ENCODE measurements around the gene DDOST.

The DDOST gene

GRCh38 chr1:20658166-20658915 is 2.8 kb downstream of the DDOST start:
- no peak for DNase-seq

- DNase-seq: no peak
Observed at GRCh38 chr1:20657024-20657423, 4.1 kb downstream of the DDOST start.

DNA sequence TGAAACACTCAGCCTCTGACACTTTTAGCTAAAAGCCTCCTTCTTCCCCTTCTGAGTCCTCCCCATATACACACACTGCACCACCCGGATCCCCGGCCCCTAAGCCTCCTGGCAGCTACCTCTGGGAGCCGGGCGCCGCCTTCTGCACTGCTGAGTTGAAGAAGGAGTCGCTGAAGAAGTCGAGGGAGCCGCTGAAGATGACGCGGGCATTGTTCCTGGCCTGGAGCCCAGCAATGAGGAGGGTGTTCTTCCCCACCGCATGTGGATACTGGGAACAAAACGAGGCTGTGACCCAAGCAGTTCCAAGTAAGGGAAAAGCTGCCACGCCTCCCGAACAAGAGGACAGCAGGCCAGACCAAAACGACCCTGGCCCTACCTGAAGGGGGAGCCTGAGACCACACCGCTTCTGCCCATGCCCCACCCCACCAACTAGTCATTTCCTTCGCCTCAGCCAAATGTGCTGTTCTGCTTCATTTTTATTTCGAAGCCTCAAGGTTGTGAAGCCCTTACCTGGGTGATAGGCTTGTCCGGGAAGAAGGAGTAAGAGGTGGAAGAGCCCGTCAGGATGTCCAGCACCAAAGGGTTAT is 7.0 kb downstream of the DDOST start:
- no peak for DNase-seq

DNA sequence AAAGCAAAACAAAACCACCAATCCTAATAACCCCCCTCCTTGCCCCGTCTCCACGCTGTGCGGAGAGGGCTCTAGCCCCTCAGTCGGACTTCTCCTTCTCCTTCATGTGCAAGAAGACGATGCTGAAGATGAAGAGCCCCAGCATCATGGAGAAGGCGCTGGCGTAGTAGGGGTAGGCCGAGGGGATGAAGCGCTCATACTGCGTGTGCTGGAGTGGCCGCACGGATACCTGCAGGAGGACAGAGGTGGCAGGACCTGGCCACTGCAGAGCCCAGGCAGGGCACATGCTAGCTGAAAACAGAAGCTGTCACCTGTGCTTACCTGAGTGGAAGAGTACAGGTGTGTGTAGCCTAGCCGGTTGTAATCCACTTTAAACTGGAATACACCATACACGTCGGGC is 8.9 kb downstream of the DDOST start:
- DNase-seq: no peak

GRCh38 chr1:20648946-20649345 is 12.2 kb downstream of the DDOST start:
- DNase-seq: no peak

- DNase-seq: no peak
Observed at GRCh38 chr1:20648438-20648837, 12.7 kb downstream of the DDOST start.

GRCh38 chr1:20645414-20645813 is 15.8 kb downstream of the DDOST start:
- DNase-seq: no peak

DNA sequence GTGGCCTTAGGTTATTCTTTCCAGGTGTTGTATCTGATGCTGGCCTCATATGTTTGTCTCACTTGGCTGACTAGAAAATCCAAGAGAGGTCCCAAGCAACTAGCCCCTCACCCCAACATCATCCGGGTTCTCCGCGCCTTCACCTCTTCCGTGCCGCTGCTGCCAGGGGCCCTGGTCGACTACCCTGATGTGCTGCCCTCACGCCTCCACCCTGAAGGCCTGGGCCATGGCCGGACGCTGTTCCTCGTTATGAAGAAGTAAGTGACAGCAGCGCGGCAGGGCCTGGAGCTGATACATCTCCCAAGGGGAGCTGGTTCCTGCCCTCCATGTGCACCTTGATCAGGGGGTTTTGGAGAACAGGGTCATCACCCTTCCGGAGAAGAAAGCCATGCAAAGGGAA is 16.8 kb downstream of the DDOST start:
- DNase-seq: no peak

DNA sequence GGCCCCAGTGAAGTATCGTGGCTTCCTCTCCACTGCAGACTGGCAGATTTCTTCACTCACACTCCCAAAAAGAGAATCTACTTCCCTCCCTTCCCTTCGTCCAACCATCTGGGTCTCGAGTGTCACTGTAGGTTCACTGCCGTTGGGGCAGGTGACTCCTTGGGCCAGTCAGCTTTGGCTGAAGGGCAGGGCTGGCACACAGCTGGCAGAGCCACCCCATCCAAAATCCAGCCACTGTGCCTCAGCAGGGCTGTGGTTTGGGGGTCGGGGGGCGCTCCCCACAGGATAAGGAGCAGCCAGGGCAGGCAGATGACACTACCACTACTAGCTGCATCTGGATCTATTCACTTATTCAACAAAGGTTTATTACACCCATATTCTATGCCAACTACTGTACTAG is 18.1 kb downstream of the DDOST start:
- DNase-seq: no peak

DNA sequence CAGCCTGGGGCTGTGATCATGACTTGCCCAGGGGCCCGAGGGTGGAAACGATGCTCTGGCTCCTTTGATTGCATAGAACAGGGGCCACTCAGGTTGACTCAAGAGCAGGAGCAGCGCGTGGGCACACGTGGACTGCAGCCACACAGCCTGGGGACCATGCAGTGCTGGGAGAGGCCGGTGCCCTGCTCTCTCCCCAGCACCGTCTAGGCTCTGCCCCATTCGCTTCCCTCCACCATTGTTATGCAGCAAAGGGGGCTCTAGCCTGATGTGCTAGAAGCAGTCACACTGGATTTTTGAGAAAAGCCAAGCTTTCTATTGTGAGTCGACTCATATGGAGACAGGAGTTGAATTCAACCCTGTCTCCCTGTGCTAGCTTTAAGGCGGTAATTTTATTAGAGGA is 19.2 kb downstream of the DDOST start:
- DNase-seq: no peak

DNA sequence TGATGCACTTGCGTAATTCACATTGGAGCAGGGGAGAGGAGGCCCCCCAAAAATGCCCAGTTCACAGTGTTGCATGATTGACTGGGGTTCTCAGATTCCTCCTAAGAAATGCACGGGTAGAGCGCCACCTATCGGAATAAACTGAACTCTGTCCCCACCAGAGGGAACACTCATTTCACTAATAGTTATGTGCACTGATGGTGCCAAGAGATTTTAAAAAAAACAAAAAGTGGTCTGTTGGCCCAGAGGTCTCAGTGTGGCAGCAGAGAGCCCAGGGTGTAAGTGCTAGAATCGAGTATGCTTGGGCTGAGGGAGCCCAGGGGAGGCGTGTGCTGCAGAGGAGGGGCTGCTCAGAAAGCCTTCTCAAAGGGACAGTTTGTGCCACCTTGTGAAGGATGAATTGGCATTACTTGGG is 21.0 kb downstream of the DDOST start:
- DNase-seq: peak; percentile 68 to 70

DNA sequence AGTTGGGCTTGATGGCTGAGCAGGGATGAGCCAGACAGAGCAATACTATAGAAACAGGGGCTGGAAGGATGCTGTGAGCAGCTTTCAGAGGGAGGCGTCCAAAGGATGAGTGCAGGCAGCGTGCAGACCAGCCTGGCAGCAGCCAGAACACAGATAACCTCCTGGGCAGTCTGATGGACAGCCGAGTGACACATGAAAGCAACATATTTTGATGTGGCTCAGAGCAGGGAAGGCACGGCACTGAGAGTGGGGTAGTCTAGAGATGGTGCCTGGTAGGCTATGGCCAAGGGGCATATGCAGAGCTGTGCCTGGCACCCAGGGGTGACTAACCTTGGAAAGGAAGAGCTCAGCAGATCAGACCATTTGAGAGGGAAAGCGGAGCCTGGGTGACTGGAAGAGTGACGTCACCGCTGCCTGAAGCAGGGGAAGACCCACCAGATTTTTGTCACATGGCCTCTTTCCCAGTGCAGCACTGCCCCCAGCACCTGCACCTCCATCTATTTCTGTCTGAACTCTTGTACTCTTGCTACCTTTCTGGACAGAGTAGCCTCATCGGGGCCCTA is 24.3 kb downstream of the DDOST start:
- no peak for DNase-seq

DNA sequence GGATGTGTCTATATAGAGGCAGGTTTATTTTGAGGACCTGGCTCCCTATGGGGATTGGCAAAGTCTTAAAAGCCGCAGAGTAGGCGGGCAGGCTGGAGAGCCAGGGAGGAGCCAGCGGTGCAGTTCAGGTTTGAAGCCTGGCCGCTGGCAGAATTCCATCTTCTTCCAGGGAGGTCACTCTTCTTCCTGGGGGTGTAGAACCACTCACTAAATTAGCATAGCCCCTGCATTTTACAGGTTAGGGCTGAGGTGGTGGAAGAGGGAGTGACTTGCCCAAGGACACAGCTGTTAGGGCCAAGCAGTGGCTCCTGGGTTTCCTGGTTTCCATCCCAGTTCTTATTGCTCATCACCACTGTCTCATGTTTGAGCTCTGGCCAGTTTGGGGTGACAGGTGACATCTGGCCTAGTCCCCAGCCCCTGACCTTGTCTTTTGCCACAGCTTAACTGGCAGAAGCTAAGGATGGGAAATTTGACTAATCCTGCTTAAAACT is 26.5 kb downstream of the DDOST start:
- no peak for DNase-seq

DNA sequence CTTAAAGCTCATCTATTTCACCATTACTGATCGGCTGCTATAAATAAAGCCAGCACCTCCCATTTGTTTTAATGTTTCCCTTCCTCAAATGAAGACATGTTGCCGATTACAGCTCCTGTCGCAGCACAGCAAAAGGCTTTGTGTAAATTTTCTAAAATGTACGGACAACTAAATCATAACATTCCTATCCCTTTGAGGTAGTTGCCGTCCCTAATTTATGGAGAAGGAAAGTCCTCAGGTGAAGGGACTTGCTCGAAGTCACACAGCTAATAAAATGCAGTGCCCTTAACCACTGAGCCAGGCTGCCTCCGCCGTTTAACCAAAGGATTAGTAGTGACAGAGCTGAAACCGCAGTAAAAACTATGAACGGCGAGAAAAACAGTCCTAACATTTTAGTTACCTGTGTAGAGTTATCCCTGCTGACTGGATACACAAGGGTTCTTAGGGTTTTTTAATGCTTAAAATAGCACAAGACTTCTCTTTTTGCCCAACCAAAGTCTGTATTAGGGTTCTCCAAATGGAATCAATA is 27.0 kb downstream of the DDOST start:
- peak in 1 of 2 experiments; percentile 53 for DNase-seq

GRCh38 chr1:20633190-20634064 is 27.7 kb downstream of the DDOST start, which contains the start of gene PINK1:
PINK1 (plus strand) TSS chr1:20633458; CDS start chr1:20633549, 91 bp downstream.
- peak; percentile 98 to 99 for DNase-seq

DNA sequence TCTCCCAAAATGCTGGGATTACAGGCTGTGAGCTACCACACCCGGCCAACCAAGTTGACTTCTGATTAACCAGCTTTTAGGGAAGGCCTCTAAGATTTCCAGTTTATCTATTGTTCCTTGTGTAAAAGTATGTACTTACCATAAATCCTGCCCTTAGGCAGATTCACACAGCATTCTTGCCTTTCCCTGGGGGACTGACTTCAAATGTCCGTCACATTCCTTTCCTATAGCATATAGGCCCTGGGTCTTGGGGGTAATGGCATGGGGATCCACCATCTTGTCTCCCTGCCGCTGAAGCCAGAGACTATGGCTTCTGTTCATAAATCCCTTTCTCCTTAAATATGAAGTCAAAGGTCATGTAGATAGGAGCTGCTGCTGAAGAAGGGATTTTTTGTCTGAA is 28.8 kb downstream of the DDOST start:
- DNase-seq: no peak

DNA sequence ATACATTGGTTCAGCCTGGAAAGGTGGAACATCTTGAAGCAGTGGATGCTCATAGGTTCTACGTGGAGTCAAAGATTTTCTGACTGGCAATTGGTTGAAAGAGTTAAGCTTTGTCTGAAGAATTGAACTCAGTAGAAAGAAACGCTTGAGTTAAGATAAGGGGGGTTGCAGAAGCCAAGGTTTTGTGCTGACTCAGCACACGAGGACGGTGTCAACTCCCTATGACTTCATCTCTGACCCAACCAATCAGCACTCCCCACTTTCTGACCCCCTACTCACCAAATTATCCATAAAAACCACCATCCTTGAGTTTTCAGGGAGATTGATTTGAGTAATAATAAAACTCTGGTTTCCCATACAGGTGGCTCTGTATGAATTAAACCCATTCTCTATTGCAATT is 30.4 kb downstream of the DDOST start:
- DNase-seq: no peak

- no peak for DNase-seq
Observed at GRCh38 chr1:20626524-20626923, 34.6 kb downstream of the DDOST start.

GRCh38 chr1:20626098-20626427 is 35.1 kb downstream of the DDOST start:
- DNase-seq: no peak

- no peak for DNase-seq
Observed at GRCh38 chr1:20625176-20626097, 35.7 kb downstream of the DDOST start.

GRCh38 chr1:20624709-20625108 is 36.5 kb downstream of the DDOST start:
- DNase-seq: no peak

- DNase-seq: no peak
Observed at GRCh38 chr1:20621012-20621411, 40.2 kb downstream of the DDOST start.

Measured in activated T-cell treated with anti-CD3 and anti-CD28 coated beads, Interleukin-2, amount 50 U/mL, for 48 hours (primary cell).